A172 (cell line): ENCODE data around the gene SDC3. TPM values are rescaled to one million over a fixed set of nuclear protein-coding genes. Genes with fewer than 3 reads are reported as not detected.

Source experiments
- DNase-seq: peaks from one replicate; pipeline ENCODE4 v3.0.0-alpha.2; 2015; ENCODE audit warnings: low spot score
- total RNA-seq: library from RNA; depleted of rRNA; stranded (reverse); fragments of >200 nt; shearing (Covaris generic); gene quantifications from 2 replicates; pipeline ENCODE4 v1.2.3, GENCODE V29; 2014

Gene SDC3
- total RNA-seq, 1 experiment from 2014 or later, result 18.4 TPM

DNA sequence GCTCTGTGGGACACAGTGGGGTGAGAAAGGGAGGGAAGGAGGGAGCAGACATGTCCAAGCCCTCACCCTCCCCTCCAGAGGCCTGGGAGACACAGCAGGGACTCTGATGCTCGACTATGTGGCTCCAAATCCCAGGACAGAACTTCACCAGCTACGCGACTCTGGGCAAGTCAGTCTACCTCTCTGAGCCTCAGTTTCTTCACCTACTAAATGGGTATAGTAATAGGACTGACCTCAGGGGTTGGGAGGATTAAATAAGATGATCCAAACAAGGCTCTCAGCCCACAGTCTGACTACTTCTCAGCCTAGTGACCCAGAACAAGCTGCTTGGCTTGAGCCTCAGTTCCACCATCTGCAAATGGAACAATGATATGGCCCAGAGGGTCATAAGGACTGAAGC is 19.6 kb downstream of the SDC3 start:
- no peak for DNase-seq

GRCh38 chr1:30888391-30888790 is 20.2 kb downstream of the SDC3 start:
- DNase-seq, result peak; percentile 27

GRCh38 chr1:30887485-30888315 is 20.9 kb downstream of the SDC3 start:
- peak; percentile 25 for DNase-seq

DNA sequence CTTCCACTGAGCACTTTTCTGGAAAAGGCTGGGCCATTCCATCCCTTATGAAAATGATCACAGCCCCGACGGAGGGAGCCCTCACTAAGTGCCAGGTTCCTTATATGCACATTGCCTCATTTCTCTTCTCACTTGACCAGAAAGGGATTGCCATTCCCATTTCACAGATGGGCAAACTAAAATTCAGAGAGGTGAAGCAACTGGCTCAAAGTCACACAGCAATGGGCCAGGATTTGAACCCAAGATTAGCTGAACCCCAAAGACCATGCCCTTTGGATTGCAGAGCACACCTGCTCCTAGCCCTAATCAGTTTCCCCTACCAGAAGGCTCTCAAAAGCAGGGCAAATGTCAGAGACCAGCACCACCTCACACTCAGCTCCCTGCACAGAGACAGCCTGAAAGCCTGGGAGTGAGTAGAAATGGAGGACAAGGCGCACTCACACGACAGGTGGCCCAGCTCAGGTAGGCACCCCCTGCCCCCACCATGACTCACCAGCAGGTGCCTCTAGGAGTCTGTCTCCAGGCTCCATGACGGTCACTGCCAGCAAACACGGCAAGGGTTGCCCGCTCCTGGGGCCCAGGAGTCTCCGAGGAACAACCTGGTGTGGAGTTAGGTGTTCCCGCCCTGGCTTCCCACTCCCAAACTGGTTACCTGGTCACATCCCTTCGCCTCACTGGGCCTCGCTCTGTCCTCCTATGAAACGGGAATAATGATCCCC is 21.7 kb downstream of the SDC3 start:
- no peak for DNase-seq

DNA sequence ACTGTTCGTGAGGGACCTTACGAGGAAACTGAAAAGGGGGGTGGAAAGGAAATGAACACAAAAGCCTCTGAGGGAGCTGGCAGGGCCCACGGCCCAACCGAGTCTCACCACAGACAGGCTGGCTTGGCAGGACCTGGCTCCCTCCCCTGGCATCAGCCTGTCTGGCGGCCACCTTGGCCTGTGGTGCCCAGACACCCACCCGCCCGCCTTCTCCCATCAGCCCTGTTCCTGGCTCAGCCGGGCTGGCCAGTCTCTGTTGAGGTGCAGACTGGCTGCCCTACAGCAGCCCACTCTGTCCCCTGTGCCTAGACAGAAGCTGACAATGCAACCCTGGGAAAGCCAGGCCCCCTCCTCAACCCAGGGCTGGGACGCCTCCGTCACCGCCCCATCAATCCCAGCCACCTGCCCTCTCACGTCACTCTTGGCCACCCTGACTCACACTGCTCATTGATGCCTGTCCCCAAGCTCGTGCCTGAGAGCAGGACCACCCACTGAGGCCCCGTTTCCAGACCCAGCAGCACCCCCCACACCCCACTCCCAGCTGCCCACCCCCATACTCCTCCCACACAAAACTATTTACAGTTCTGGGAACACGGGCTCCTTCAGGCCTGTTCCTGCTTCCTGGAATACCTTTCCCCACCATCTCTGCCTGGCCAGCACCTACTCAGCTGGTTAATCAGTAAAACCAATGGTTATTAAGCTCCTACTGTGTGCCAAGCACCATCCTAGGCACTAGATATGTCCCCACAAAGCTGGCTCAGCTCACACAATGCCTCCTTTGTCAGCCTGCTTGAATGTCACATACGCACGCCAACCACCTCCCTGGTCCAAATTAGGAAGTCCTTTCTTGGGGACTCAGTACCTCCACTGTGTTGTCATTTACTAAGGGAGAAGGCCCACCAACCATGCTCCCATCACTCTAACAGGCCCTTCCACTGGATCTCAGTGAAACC is 22.7 kb downstream of the SDC3 start:
- DNase-seq, result no peak

- no peak for DNase-seq
Measured at GRCh38 chr1:30884723-30885122, 23.8 kb downstream of the SDC3 start.

DNA sequence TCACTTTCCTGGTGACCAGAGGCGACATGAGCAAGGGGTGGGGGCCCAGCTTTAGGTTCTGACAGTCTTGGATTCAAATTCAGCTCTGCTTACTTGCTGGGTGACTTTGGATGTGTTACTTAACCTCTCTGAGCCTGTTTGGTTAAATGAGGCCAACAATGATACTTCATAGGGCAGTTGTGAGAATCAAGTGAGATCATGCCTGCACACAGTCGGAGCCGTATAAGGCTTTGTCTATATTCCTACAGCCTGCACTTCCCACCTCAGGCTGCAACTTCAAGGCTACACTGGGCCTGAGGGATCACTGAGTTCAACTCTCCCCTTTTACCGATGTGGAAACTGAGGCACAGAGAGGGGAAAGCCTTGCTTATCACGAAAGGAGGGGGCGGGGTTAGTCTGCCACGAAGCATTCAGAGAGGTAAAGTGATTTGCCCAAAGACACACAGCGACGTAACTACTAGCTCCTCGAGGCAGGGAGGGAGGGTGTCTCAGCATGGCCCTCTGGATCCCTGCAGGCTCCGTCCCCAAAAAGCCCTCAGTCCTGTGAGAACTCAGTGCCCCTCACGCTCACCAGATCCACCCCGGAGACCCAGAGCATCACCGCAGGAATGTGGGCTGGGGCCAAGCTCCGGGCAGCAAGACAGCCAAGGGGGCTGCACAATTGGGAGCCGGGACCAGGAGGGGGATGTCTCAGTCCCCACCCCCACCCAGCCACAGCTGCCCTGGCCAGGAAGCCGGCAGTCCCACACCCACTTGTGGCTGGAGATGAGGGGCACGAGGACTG is 25.0 kb downstream of the SDC3 start:
- DNase-seq, result no peak

GRCh38 chr1:30882678-30883388 is 25.7 kb downstream of the SDC3 start:
- no peak for DNase-seq

- DNase-seq, result no peak
Measured at GRCh38 chr1:30881319-30882181, 27.0 kb downstream of the SDC3 start.

DNA sequence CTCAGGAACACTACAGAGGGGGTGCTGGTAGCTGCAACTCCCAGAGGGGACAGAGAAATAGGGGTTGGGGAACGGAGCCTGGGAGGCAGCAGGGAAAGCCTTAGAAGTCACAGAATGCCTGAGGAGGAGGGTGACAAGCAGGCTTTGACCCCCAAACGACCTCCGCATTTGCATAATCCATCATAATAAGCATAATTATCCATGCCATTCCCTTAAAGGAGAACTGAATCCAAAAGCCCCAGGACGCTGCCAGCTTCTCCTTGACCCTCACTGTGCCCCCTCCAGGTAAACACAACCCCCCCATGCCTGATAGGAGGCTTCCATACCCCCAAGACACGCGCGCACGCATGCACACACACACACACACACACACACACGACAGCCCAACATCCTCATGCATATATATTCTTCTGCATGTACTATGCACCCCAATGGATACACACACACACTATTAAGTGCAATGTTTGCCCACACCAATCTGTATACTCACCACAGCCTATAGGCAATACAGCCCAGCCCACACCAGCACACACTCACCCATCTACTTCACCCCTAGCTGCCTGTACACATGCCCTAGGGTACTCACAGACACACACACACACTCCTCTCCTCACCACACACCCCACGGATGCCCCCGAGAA is 27.8 kb downstream of the SDC3 start:
- DNase-seq, result no peak

DNA sequence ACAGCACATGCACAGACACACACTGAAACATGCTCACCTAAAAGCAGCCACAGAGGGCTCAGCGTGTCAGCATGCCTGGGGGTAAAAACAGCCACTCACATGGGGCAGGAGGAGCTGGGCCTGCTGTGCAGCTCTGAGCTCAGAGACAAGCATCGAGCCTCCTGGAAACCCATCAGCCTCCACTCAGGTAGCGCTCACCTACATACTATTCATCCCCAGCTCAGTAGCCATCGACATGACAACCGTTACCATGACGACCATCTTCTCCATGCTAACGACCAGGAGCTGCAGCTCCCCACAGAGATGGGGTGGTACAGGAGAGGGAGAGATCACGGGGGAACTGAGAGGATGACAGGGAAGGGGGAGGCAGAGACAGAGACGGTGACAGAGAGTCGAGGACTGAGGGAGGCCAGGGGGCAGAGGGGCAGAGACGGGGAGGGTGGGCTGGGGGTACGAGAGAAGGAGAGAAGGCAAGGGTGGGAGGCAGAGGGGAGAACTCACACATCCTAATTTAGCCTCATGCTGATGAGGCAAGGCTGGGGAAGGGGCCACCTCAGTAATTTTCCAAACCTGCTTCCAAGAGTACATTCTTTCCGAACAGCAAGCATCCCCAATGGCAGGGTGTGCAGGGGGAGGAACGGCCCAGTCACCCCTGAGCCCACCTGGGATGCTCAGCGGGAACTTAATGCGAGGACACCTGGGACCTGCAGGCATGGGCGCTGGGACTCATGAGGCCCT is 28.4 kb downstream of the SDC3 start:
- DNase-seq, result no peak

GRCh38 chr1:30879126-30879786 is 29.3 kb downstream of the SDC3 start:
- no peak for DNase-seq

DNA sequence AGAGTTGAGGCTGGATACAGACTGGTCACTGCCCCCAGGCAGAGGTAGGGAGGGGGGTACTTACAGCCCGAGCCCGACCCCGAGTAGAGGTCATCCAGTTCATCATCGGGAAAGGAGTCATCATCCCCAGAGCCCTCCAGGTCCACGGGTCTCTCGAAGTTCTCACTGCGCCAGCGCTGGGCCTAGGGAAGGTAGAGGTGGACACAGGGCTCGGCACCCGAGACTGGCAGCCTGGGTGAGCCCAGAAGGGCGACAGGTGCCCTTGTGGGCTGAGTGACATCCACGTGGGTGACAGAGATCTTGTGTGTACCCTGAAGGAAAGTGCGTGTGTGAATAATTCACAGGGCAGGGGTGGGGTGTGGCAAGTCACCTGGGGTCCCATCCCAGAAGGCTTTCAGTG is 30.0 kb downstream of the SDC3 start:
- no peak for DNase-seq

GRCh38 chr1:30878016-30878415 is 30.5 kb downstream of the SDC3 start:
- no peak for DNase-seq

- DNase-seq, result no peak
Measured at GRCh38 chr1:30877205-30877912, 31.2 kb downstream of the SDC3 start.

DNA sequence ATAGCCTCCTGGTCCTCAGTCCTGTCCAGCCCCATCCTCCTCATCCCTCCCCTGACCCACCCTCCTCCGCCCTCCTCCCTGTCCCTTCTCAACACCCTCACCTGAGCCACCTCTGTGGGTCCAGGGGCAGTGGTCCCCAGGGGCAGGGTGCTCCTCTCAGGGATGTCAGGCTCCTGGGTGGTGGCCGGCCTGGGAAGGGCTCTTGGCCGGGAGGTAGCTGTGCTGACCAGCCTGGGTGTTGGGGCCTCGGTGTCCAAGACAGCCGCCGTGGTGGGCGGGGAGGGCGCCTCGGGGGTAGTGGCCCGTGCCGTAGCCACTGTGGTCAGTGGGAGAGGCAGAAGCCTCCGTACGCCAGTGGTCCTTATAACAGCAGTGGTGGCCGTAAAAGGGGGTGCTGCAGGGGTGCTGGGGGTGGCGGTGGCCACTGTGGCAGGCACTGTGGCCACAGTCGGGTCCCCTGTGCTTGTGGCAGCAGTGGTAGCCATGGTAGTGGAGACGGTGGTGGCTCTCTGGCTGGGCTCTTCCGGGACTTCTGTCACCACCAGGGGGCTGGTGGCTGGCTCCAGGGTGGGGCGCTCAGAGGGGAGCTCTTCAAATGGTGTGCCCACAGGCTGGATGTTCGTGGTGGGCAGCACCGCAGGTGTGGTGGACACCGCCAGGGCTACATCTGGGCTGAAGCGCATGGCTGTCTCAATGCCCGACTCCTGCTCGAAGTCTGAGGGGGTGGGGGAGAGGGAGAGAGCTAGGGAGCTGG is 31.9 kb downstream of the SDC3 start:
- DNase-seq, result no peak
